Measurements from ENCODE around the gene CHERP. TPM values are rescaled to one million over a fixed set of nuclear protein-coding genes. Genes with fewer than 3 reads are reported as not detected.
"Not testable (repeated sequence)": the region's sequence is repeated elsewhere in the genome, so short reads cannot be mapped to it uniquely, and the experiment has no call there.

CHERP gene
- total and polyA plus RNA-seq, 2 experiments from 2014 or later = 31.6 to 41.2 TPM

GRCh38 chr19:16543734-16544133, 1.5 kb upstream of the CHERP start:
- H3K36me3 ChIP-seq (ENCODE audit: insufficient read depth); DNase-seq (ENCODE audit: low spot score); H2AFZ ChIP-seq; H3K4me3 ChIP-seq; H3K9me2 ChIP-seq (ENCODE audit: insufficient read depth); H3K27ac ChIP-seq (ENCODE audit: low read depth); H3K27me3 ChIP-seq (ENCODE audit: insufficient read depth); H3K9me3 Mint-ChIP-seq; ATAC-seq: not testable (repeated sequence)
- peak overlapping the region; percentile 98 for H3K4me2 ChIP-seq
- Mint-ChIP-seq H3K27me3 (ENCODE audit: insufficient read depth, low read depth, poor library complexity) (peaks cover 13% of the 10 kb centered on the region), H3K27ac (peak overlapping the region; percentile 95; the same call in 1 of the 2 replicates), H3K4me1 (peaks cover 20% of the 10 kb centered on the region), H3K4me3 (peak overlapping the region; percentile 97), H3K36me3 (ENCODE audit: low read depth) (peaks cover 30% of the 10 kb centered on the region)
- peaks cover 26% of the 10 kb centered on the region for H4K20me1 ChIP-seq (replicated peaks; ENCODE audit: insufficient read depth)
- H3K79me2 ChIP-seq (replicated peaks; ENCODE audit: insufficient read depth) = peaks cover 54% of the 10 kb centered on the region
- 0 out of 2 replicates have a peak, but pooled peaks cover 16% of the 10 kb centered on the region for H3F3A ChIP-seq (replicated peaks; ENCODE audit: low read depth)
- H3K4me1 ChIP-seq (ENCODE audit: insufficient read depth) = peaks cover 11% of the 10 kb centered on the region

DNA sequence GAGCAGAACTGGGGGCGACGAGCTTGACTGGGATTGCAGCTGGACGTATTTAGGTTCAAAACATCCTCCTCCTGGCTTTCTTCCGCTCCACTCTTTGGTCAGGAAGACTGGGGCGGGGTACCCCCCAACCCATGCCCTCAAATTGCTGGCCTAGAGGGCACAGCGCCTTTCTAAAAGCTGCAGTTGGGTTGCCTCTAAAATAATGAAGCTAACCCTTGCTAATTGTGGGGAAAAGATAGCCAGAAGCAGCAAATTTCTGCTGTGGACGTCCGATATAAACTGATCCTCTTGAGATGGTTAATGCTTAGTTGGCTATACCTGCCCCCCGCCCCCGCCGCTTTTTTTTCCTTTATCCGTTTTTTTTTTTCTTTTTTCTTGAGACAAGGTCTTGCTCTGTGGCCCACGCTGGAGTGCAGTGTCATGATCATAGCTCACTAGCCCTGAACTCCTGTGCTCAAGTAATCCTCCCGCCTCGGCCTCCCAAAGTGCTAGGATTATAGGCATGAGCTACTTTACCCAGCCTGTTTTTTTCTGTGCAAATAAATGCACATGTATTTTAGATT, 754 bp upstream of the CHERP start:
- no peaks in the 10 kb centered on the region for H3K27me3 ChIP-seq (ENCODE audit: insufficient read depth)
- Mint-ChIP-seq H3K4me1 (peaks cover 20% of the 10 kb centered on the region), H3K4me3 (peak overlapping the region; percentile 97), H3K9me3 (no peaks in the 10 kb centered on the region), H3K27ac (peak overlapping the region; percentile 95), H3K36me3 (ENCODE audit: low read depth) (peaks cover 36% of the 10 kb centered on the region), H3K27me3 (ENCODE audit: insufficient read depth, low read depth, poor library complexity) (peaks cover 13% of the 10 kb centered on the region)
- H3K79me2 ChIP-seq (replicated peaks; ENCODE audit: insufficient read depth) = peaks cover 62% of the 10 kb centered on the region
- H4K20me1 ChIP-seq (replicated peaks; ENCODE audit: insufficient read depth) = peaks cover 30% of the 10 kb centered on the region
- peak overlapping the region; percentile 67 for H3K27ac ChIP-seq (ENCODE audit: low read depth)
- H3K36me3 ChIP-seq (ENCODE audit: insufficient read depth) = 0 out of 2 replicates have a peak, but pooled peaks cover 5% of the 10 kb centered on the region
- DNase-seq (ENCODE audit: low spot score) (no peak), ATAC-seq (no peak; the same call in 1 of the 3 replicates)
- peak overlapping the region; percentile 91 for H2AFZ ChIP-seq
- peak overlapping the region; percentile 98 for H3K4me2 ChIP-seq
- H3K9me2 ChIP-seq (ENCODE audit: insufficient read depth) = no peaks in the 10 kb centered on the region
- H3F3A ChIP-seq (replicated peaks; ENCODE audit: low read depth) = 0 out of 2 replicates have a peak, but pooled peaks cover 16% of the 10 kb centered on the region
- peaks cover 11% of the 10 kb centered on the region for H3K4me1 ChIP-seq (ENCODE audit: insufficient read depth)
- peak overlapping the region; percentile 100 for H3K4me3 ChIP-seq
- TF ChIP-seq CREB1 (CRISPR knock-in tag; IDR thresholded peaks at IDR 0.05; ENCODE audit: low read depth) (no peak), ZNF114 (CRISPR knock-in tag; IDR thresholded peaks at IDR 0.05) (no peak), EZH2phosphoT487 (IDR thresholded peaks at IDR 0.05; ENCODE audit: unreplicated experiment) (no peak), ZNF331 (CRISPR knock-in tag; IDR thresholded peaks at IDR 0.05; ENCODE audit: low read depth) (no peak), REST (IDR thresholded peaks at IDR 0.05; ENCODE audit: unreplicated experiment) (no peak), ETS1 (IDR thresholded peaks at IDR 0.05) (no peak), JUNB (IDR thresholded peaks at IDR 0.05; ENCODE audit: unreplicated experiment) (no peak)
- TF ChIP-seq, protein P1, sequence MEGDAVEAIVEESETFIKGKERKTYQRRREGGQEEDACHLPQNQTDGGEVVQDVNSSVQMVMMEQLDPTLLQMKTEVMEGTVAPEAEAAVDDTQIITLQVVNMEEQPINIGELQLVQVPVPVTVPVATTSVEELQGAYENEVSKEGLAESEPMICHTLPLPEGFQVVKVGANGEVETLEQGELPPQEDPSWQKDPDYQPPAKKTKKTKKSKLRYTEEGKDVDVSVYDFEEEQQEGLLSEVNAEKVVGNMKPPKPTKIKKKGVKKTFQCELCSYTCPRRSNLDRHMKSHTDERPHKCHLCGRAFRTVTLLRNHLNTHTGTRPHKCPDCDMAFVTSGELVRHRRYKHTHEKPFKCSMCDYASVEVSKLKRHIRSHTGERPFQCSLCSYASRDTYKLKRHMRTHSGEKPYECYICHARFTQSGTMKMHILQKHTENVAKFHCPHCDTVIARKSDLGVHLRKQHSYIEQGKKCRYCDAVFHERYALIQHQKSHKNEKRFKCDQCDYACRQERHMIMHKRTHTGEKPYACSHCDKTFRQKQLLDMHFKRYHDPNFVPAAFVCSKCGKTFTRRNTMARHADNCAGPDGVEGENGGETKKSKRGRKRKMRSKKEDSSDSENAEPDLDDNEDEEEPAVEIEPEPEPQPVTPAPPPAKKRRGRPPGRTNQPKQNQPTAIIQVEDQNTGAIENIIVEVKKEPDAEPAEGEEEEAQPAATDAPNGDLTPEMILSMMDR (conservative IDR thresholded peaks at IDR 0.05; ENCODE audit: low read depth in 2 of 2) = no peak

All from GM23338 (cell line).